Trophoblast cell (in vitro differentiated cells and primary cell): ENCODE data around the gene SAXO2.
"Not testable (repeated sequence)": the region's sequence is repeated elsewhere in the genome, so short reads cannot be mapped to it uniquely, and the experiment has no call there.

Source experiments
- DNase-seq, 2 donors: peaks; one replicate each; pipeline ENCODE4 v3.0.0-alpha.2; 2016
- H2AFZ ChIP-seq: 2 replicates; pipeline ENCODE4 v1.6.1; 2013; ENCODE audit warnings: low read length, moderate library complexity, mild to moderate bottlenecking; ENCODE audit not compliant: insufficient read depth, poor library complexity
- H2AK5ac ChIP-seq: 2 replicates; pipeline ENCODE4 v1.6.1; 2013; ENCODE audit warnings: mild to moderate bottlenecking, low read length
- H2BK120ac ChIP-seq: 2 replicates; pipeline ENCODE4 v1.6.1; 2013; ENCODE audit warnings: low read length, mild to moderate bottlenecking, moderate library complexity; ENCODE audit not compliant: insufficient read depth, poor library complexity
- H2BK12ac ChIP-seq: 2 replicates; pipeline ENCODE4 v1.6.1; 2013; ENCODE audit warnings: mild to moderate bottlenecking, low read length, moderate library complexity
- H2BK5ac ChIP-seq: 2 replicates; pipeline ENCODE4 v1.6.1; 2013; ENCODE audit warnings: low read length, low read depth, moderate library complexity, mild to moderate bottlenecking; ENCODE audit not compliant: poor library complexity
- H3K14ac ChIP-seq: 2 replicates; pipeline ENCODE4 v1.6.1; 2013; ENCODE audit warnings: mild to moderate bottlenecking, low read length
- H3K18ac ChIP-seq: 2 replicates; pipeline ENCODE4 v1.6.1; 2013; ENCODE audit warnings: mild to moderate bottlenecking, low read length
- H3K23ac ChIP-seq: 2 replicates; pipeline ENCODE4 v1.6.1; 2013; ENCODE audit warnings: low read length
- H3K27ac ChIP-seq: 2 replicates; pipeline ENCODE4 v1.5.1; 2013; ENCODE audit warnings: low read depth, mild to moderate bottlenecking, inconsistent platforms, low read length, moderate library complexity
- H3K27me3 ChIP-seq: 2 replicates; pipeline ENCODE4 v1.6.1; 2013; ENCODE audit warnings: inconsistent platforms, mild to moderate bottlenecking, low read length, moderate library complexity; ENCODE audit not compliant: insufficient read depth
- H3K36me3 ChIP-seq, 2 experiments: 1 replicate in 1 of 2; 2 replicates in 1 of 2; pipeline ENCODE4 v1.6.1; 2013; ENCODE audit warnings: low read length in 2 of 2, mild to moderate bottlenecking in 2 of 2, moderate library complexity in 1 of 2; ENCODE audit not compliant: insufficient read depth in 2 of 2, control insufficient read depth in 1 of 2
- H3K4ac ChIP-seq: 2 replicates; pipeline ENCODE4 v1.6.1; 2013; ENCODE audit warnings: low read depth, mild to moderate bottlenecking, low read length, moderate library complexity
- H3K4me1 ChIP-seq, 2 experiments: 1 replicate in 1 of 2; 2 replicates in 1 of 2; pipeline ENCODE4 v1.6.1; 2013; ENCODE audit warnings: low read length in 2 of 2, mild to moderate bottlenecking in 2 of 2, moderate library complexity in 1 of 2; ENCODE audit not compliant: insufficient read depth in 2 of 2, control insufficient read depth in 1 of 2
- H3K4me2 ChIP-seq: 2 replicates; pipeline ENCODE4 v1.6.1; 2013; ENCODE audit warnings: inconsistent platforms, mild to moderate bottlenecking, low read length, moderate library complexity
- H3K4me3 ChIP-seq: 2 replicates; pipeline ENCODE4 v1.5.1; 2013; ENCODE audit warnings: mild to moderate bottlenecking, low read depth, low read length, inconsistent platforms
- H3K79me1 ChIP-seq: one replicate; pipeline ENCODE4 v1.6.1; 2013; ENCODE audit warnings: low read length
- H3K79me2 ChIP-seq: 2 replicates; pipeline ENCODE4 v1.6.1; 2013; ENCODE audit warnings: low read length, mild to moderate bottlenecking; ENCODE audit not compliant: control insufficient read depth, insufficient read depth, poor library complexity
- H3K9ac ChIP-seq: 2 replicates; pipeline ENCODE4 v1.6.1; 2013; ENCODE audit warnings: mild to moderate bottlenecking, low read length
- H3K9me3 ChIP-seq: 2 replicates; pipeline ENCODE4 v1.6.1; 2013; ENCODE audit warnings: low read depth, mild to moderate bottlenecking, control low read depth, inconsistent platforms, low read length; ENCODE audit not compliant: insufficient read depth
- H4K12ac ChIP-seq: 2 replicates; pipeline ENCODE4 v1.6.1; 2013; ENCODE audit warnings: low read depth, mild to moderate bottlenecking, low read length, moderate library complexity
- H4K8ac ChIP-seq: 2 replicates; pipeline ENCODE4 v1.6.1; 2013; ENCODE audit warnings: low read depth, mild to moderate bottlenecking, low read length, moderate library complexity
- H4K91ac ChIP-seq: one replicate; pipeline ENCODE4 v1.6.1; 2013; ENCODE audit warnings: low read depth, mild to moderate bottlenecking, low read length, moderate library complexity
- WGBS: extraction: QIAGEN DNeasy Blood & Tissue Kit; methylation state at CpG from one replicate; pipeline ENCODE4 v1.1.7; 2013; ENCODE audit warnings: missing lambda C conversion rate; ENCODE audit not compliant: insufficient read length, insufficient coverage; ENCODE audit errors: extremely low coverage; 5-methylcytosine and 5-hydroxymethylcytosine counted together

SAXO2 gene

DNA sequence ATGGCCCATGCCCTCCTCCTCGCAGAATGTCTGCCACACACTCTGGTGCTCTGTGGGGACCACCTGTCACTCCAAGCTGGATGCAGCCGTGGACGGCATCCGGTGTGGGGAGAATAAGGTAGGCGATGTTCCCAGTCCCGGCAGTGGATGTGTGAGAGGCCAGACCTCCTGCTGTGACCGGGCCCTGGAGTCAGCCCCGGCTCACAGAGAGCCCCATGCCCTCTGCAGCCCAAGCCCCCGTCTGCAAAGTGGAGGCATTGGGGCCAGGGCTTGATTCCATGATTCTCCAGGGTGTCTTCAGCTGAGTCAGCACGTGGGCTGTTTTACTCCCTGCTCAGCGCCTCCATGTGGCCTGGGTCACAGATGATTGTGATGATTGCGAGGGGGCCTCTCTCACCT is 54.5 kb downstream of the SAXO2 start:
- no peak overlapping the region for H3K9ac ChIP-seq
- H3K27me3 ChIP-seq: no peaks in the 10 kb centered on the region
- WGBS: no CpG with 5 or more reads among the region's 12 CpGs
- no peak overlapping the region for H2AFZ ChIP-seq
- no peak overlapping the region for H2BK120ac ChIP-seq
- H3K4me3 ChIP-seq: no peak overlapping the region
- peak in 1 of 2 donors; percentile 3 for DNase-seq
- no peaks in the 10 kb centered on the region for H3K79me1 ChIP-seq
- H2BK5ac ChIP-seq: no peak overlapping the region
- H2BK12ac ChIP-seq: no peak overlapping the region
- H2AK5ac ChIP-seq: no peak overlapping the region
- no peak overlapping the region for H3K4me2 ChIP-seq
- no peaks in the 10 kb centered on the region for H3K36me3 ChIP-seq
- H3K9me3 ChIP-seq: no peaks in the 10 kb centered on the region
- H3K14ac ChIP-seq: no peak overlapping the region
- no peak overlapping the region for H3K23ac ChIP-seq
- no peak overlapping the region for H3K27ac ChIP-seq
- no peak overlapping the region for H4K8ac ChIP-seq
- H4K91ac ChIP-seq: no peak overlapping the region
- no peak overlapping the region for H3K18ac ChIP-seq
- no peaks in the 10 kb centered on the region for H3K79me2 ChIP-seq
- H3K4ac ChIP-seq: no peak overlapping the region
- no peaks in the 10 kb centered on the region for H3K4me1 ChIP-seq
- no peak overlapping the region for H4K12ac ChIP-seq

DNA sequence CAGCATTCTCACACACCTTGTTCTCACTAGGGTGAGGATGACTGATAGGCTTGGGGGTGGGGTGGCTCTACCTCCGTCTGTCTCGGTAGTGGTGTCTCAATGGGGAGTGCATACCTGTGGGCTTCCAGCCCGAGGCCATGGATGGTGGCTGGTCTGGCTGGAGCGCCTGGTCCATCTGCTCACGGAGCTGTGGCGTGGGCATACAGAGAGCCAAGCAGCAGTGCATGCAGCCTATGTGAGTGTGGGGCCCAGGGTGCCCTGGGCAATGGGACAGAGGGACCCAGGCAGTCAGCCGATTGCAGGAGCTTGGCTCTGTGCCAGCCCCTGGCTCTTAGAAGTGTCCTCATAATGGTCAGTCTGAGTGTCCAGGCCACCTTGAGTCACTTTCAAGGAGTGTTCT is 54.9 kb downstream of the SAXO2 start:
- H2BK12ac ChIP-seq, H3K9ac ChIP-seq, H2AFZ ChIP-seq, H2BK120ac ChIP-seq, H4K12ac ChIP-seq, H3K18ac ChIP-seq, H3K27me3 ChIP-seq, H3K4ac ChIP-seq, H2AK5ac ChIP-seq, H3K79me1 ChIP-seq, H3K27ac ChIP-seq, H3K4me2 ChIP-seq, H3K36me3 ChIP-seq, H3K79me2 ChIP-seq, H4K91ac ChIP-seq, H3K4me1 ChIP-seq, H3K23ac ChIP-seq, H2BK5ac ChIP-seq, H3K14ac ChIP-seq, H4K8ac ChIP-seq, H3K9me3 ChIP-seq: not testable (repeated sequence)
- peak overlapping the region; percentile 28 for H3K4me3 ChIP-seq
- peak; percentile 46 to 63 for DNase-seq
- no CpG with 5 or more reads among the region's 7 CpGs for WGBS

DNA sequence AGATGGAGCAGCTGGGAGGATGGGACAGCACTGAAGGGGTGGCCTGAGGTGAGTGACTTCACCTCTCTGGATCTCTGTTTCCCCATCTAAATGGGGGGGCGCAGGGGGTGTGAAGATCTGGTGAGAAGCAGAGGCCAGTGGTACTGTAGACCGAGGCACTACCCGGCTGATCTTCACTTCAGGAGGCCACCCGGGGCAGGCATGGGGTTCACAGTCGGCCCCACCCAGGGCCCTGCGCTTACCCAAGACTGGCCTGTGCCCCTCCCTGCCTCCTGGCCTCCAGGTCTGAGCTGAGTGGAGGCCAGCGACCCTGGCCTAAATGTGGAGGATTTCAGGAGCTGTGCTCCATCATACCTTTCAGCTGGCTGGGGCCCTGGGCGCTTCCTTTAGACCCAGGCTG is 55.7 kb downstream of the SAXO2 start:
- H3K27me3 ChIP-seq, H2BK120ac ChIP-seq, H4K12ac ChIP-seq, H3K4me3 ChIP-seq, H2AFZ ChIP-seq, H3K79me1 ChIP-seq, H2AK5ac ChIP-seq, H3K23ac ChIP-seq, H3K4me2 ChIP-seq, H2BK5ac ChIP-seq, H3K9me3 ChIP-seq, DNase-seq, H3K27ac ChIP-seq, H4K91ac ChIP-seq, H2BK12ac ChIP-seq, H3K14ac ChIP-seq, H3K36me3 ChIP-seq, H4K8ac ChIP-seq, H3K79me2 ChIP-seq, H3K4ac ChIP-seq, H3K9ac ChIP-seq, H3K4me1 ChIP-seq, H3K18ac ChIP-seq: not testable (repeated sequence)
- no CpG with 5 or more reads among the region's 8 CpGs for WGBS

DNA sequence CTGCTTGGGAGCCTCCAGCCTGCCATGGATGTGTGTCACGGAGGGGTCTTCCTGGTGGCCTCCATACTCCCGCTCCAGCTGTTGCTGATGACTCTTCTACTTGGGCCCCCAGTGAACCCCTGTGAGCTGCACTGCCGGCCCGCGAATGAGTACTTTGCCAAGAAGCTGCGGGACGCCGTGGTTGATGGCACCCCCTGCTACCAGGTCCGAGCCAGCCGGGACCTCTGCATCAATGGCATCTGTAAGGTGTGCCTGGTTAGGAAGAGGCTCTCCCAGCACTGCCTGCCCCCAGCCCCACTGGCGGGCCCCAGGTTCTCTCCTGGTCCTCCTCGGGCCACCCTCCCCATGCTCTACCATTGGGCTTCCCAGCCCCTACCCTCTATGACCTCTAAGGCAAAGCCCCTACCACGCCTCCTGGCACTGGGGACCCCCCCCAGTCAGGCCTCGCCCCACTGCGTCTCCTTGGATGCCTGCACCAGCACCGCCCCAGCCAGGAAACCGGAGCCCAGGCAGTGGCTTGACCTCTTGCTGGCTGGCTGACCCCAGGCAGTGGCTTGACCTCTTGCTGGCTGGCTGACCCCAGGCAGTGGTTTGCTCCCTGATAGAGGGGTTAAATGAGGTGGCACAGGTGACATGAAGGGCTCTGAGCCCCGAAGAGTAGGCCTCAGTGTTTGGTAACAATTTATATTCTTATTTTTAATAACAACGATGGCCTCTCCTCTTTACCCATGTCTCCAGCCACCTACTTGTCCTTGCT is 57.1 kb downstream of the SAXO2 start:
- not testable (repeated sequence) for H2BK12ac ChIP-seq, H3K4ac ChIP-seq, H3K27me3 ChIP-seq, H3K14ac ChIP-seq, H3K23ac ChIP-seq, H3K27ac ChIP-seq, DNase-seq, H3K4me1 ChIP-seq, H3K79me2 ChIP-seq, H2AFZ ChIP-seq, H2BK120ac ChIP-seq, H3K9me3 ChIP-seq, H3K18ac ChIP-seq, H2BK5ac ChIP-seq, H3K36me3 ChIP-seq, H2AK5ac ChIP-seq, H3K4me2 ChIP-seq, H3K4me3 ChIP-seq, H4K12ac ChIP-seq, H3K79me1 ChIP-seq, H4K8ac ChIP-seq, H4K91ac ChIP-seq, H3K9ac ChIP-seq
- no CpG with 5 or more reads among the region's 19 CpGs for WGBS
